Retinal pigment epithelial cell (primary cell): ENCODE results near the gene ZBTB16.

Experiments used
- DNase-seq: peaks from one replicate; pipeline ENCODE4 v3.0.0-alpha.2; 2010; ENCODE audit warnings: low read depth
- H3K4me3 ChIP-seq: 2 replicates; pipeline ENCODE4 v1.5.1; 2011; ENCODE audit warnings: mild to moderate bottlenecking, low read length, control low read depth, moderate library complexity
- CTCF ChIP-seq: conservative IDR thresholded peaks from 2 replicates; pipeline ENCODE4 v1.5.1; 2011; ENCODE audit warnings: low read depth, low read length, control low read depth, inconsistent platforms

Gene ZBTB16

GRCh38 chr11:114125959-114126358, 66.4 kb downstream of the ZBTB16 start:
- TF ChIP-seq CTCF, result no peak
- H3K4me3 ChIP-seq, result no peak overlapping the region
- DNase-seq, result no peak

- no peak for TF ChIP-seq CTCF
- no peak for DNase-seq
- no peak overlapping the region for H3K4me3 ChIP-seq
Observed at GRCh38 chr11:114128399-114128798, 68.9 kb downstream of the ZBTB16 start.

DNA sequence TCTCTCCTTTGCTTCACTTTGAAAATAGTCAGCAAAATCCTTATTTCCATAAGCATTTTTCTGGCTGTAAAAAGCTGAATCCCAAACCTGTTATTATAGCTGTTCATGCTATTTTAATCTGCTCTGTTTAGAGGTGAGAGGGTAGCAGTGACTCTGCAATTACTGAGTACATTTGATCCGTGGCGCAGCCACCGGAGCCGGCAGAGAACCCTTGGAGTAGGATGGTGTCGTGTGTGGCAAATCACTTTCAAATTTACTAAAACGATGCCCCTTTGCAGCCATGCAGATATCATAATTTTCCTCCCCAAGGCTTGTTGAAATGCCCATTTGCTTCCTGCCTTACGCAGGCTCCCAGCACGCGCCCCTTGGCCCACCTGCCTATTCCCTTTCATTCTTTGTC, 69.6 kb downstream of the ZBTB16 start:
- no peak overlapping the region for H3K4me3 ChIP-seq
- TF ChIP-seq CTCF, result no peak
- no peak for DNase-seq

- TF ChIP-seq CTCF, result no peak
- no peak for DNase-seq
- no peak overlapping the region for H3K4me3 ChIP-seq
Observed at GRCh38 chr11:114129699-114130098, 70.2 kb downstream of the ZBTB16 start.

- TF ChIP-seq CTCF, result no peak
- DNase-seq, result no peak
- H3K4me3 ChIP-seq, result no peak overlapping the region
Observed at GRCh38 chr11:114130115-114130576, 70.6 kb downstream of the ZBTB16 start.

DNA sequence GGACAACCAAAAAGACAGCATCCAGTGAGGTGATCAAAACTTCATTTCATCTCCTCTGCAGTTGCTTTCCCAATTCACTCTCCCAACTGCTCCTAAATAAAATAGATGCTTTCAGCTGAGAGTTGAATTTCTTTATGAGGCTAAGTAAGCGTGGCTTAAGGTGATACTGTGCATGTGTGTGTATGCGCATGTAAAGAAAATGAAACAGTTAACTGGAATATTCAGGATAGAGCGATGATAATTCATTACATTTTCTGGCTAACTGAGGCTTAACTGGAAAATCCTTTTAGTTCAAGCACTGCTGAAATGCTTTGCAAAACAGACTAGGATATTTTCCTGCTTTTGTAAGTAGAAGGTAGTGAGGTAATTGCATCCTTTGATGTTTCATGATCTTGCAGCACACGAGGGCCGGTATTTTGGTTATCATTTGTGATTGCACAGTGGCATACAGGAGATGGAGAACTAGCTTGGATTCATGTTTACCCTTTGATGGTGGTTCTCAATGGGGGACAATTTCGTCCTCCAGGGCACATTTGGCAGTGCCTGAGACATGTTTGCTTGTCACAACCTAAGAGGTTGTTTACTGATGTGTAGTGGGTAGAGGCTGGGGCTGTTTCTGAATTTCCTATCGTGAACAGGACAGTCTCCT, 71.2 kb downstream of the ZBTB16 start:
- TF ChIP-seq CTCF, result no peak
- no peak overlapping the region for H3K4me3 ChIP-seq
- DNase-seq, result no peak

DNA sequence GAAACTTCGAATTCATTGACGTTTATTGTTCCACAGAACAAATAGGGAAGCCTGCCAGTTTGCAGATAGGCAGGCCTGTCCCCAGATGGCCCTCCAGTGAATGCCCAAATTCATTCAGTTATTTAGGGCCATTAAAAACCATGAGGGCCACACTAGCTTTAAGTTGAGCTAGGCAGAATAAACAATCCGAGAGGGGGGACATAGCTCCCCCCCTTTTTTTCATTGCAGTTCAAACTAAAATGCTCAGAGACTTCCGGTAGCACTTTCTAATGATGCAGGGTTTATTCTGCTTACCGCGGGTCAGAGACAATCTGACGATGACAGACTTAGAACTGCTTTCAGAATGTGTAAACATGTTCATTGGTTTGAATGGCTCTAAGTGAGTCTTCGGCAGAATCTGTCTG, 72.0 kb downstream of the ZBTB16 start:
- no peak for DNase-seq
- TF ChIP-seq CTCF, result no peak
- no peak overlapping the region for H3K4me3 ChIP-seq
